ENCODE results near the gene PXDN. TPM values are rescaled to one million over a fixed set of nuclear protein-coding genes. Genes with fewer than 3 reads are reported as not detected.

The PXDN gene
- total and polyA plus RNA-seq, 2 of the 13 experiments (the other 11 are each of a cell fraction or from before 2014, with no cell fraction given): not detected

DNA sequence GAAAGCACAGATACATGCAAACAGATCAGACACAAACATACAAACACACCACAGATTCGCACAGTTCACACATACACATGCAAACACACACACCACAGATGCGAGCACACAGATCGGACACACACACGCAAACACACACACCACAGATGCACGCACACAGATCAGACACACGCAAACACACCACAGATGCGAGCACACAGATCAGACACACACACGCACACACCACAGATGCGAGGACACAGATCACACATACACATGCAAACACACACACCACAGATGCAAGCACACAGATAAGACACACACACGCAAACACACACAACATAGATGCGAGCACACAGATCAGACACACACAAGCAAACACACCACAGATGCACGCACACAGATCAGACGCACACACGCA is 149.0 kb downstream of the PXDN start (continued):
- TF ChIP-seq, protein P1, sequence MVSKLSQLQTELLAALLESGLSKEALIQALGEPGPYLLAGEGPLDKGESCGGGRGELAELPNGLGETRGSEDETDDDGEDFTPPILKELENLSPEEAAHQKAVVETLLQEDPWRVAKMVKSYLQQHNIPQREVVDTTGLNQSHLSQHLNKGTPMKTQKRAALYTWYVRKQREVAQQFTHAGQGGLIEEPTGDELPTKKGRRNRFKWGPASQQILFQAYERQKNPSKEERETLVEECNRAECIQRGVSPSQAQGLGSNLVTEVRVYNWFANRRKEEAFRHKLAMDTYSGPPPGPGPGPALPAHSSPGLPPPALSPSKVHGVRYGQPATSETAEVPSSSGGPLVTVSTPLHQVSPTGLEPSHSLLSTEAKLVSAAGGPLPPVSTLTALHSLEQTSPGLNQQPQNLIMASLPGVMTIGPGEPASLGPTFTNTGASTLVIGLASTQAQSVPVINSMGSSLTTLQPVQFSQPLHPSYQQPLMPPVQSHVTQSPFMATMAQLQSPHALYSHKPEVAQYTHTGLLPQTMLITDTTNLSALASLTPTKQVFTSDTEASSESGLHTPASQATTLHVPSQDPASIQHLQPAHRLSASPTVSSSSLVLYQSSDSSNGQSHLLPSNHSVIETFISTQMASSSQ (IDR thresholded peaks at IDR 0.05; ENCODE audit: low read depth): no peak
- TF ChIP-seq, protein P1 (CRISPR knock-in tag; IDR thresholded peaks at IDR 0.05; ENCODE audit: borderline replicate concordance): no peak
- no peak for TF ChIP-seq NCOA5 (CRISPR knock-in tag; IDR thresholded peaks at IDR 0.05)
- TF ChIP-seq ATF7 (IDR thresholded peaks at IDR 0.05): peak; percentile 26; the same call in 1 of the 2 replicates
- no peak for TF ChIP-seq ATF7 (CRISPR knock-in tag; IDR thresholded peaks at IDR 0.05)
- TF ChIP-seq, protein P2, sequence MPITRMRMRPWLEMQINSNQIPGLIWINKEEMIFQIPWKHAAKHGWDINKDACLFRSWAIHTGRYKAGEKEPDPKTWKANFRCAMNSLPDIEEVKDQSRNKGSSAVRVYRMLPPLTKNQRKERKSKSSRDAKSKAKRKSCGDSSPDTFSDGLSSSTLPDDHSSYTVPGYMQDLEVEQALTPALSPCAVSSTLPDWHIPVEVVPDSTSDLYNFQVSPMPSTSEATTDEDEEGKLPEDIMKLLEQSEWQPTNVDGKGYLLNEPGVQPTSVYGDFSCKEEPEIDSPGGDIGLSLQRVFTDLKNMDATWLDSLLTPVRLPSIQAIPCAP (CRISPR knock-in tag; IDR thresholded peaks at IDR 0.05; ENCODE audit: low read depth): no peak
- no peak for TF ChIP-seq ETV5 (CRISPR knock-in tag; IDR thresholded peaks at IDR 0.05; ENCODE audit: borderline replicate concordance)
- TF ChIP-seq, protein P3, sequence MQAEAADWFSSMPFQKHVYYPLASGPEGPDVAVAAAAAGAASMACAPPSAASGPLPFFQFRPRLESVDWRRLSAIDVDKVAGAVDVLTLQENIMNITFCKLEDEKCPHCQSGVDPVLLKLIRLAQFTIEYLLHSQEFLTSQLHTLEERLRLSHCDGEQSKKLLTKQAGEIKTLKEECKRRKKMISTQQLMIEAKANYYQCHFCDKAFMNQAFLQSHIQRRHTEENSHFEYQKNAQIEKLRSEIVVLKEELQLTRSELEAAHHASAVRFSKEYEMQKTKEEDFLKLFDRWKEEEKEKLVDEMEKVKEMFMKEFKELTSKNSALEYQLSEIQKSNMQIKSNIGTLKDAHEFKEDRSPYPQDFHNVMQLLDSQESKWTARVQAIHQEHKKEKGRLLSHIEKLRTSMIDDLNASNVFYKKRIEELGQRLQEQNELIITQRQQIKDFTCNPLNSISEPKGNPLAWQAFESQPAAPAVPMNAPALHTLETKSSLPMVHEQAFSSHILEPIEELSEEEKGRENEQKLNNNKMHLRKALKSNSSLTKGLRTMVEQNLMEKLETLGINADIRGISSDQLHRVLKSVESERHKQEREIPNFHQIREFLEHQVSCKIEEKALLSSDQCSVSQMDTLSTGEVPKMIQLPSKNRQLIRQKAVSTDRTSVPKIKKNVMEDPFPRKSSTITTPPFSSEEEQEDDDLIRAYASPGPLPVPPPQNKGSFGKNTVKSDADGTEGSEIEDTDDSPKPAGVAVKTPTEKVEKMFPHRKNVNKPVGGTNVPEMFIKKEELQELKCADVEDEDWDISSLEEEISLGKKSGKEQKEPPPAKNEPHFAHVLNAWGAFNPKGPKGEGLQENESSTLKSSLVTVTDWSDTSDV (CRISPR knock-in tag; IDR thresholded peaks at IDR 0.05): no peak
- TF ChIP-seq ZNF121 (CRISPR knock-in tag; IDR thresholded peaks at IDR 0.05): no peak
- TF ChIP-seq, protein P4, sequence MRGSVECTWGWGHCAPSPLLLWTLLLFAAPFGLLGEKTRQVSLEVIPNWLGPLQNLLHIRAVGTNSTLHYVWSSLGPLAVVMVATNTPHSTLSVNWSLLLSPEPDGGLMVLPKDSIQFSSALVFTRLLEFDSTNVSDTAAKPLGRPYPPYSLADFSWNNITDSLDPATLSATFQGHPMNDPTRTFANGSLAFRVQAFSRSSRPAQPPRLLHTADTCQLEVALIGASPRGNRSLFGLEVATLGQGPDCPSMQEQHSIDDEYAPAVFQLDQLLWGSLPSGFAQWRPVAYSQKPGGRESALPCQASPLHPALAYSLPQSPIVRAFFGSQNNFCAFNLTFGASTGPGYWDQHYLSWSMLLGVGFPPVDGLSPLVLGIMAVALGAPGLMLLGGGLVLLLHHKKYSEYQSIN (CRISPR knock-in tag; IDR thresholded peaks at IDR 0.05; ENCODE audit: borderline replicate concordance): no peak
- no peak for TF ChIP-seq KAT2B (IDR thresholded peaks at IDR 0.05; ENCODE audit: borderline replicate concordance, low read depth, low read length)
- TF ChIP-seq, protein P5, sequence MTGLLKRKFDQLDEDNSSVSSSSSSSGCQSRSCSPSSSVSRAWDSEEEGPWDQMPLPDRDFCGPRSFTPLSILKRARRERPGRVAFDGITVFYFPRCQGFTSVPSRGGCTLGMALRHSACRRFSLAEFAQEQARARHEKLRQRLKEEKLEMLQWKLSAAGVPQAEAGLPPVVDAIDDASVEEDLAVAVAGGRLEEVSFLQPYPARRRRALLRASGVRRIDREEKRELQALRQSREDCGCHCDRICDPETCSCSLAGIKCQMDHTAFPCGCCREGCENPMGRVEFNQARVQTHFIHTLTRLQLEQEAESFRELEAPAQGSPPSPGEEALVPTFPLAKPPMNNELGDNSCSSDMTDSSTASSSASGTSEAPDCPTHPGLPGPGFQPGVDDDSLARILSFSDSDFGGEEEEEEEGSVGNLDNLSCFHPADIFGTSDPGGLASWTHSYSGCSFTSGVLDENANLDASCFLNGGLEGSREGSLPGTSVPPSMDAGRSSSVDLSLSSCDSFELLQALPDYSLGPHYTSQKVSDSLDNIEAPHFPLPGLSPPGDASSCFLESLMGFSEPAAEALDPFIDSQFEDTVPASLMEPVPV (CRISPR knock-in tag; IDR thresholded peaks at IDR 0.05): no peak
- TF ChIP-seq ZNF333 (CRISPR knock-in tag; IDR thresholded peaks at IDR 0.05; ENCODE audit: borderline replicate concordance): no peak
- TF ChIP-seq ZNF672 (CRISPR knock-in tag; IDR thresholded peaks at IDR 0.05): no peak
- 0 out of 2 replicates have a peak, but pooled peaks have one; percentile 19 for TF ChIP-seq NFRKB (IDR thresholded peaks at IDR 0.05)
- TF ChIP-seq IKZF1 (IDR thresholded peaks at IDR 0.05): 0 out of 2 replicates have a peak, but pooled peaks have one; percentile 37
- TF ChIP-seq ZNF225 (CRISPR knock-in tag; IDR thresholded peaks at IDR 0.05): no peak
- TF ChIP-seq DMAP1 (CRISPR knock-in tag; IDR thresholded peaks at IDR 0.05): no peak
